Heart left ventricle (tissue), 16 donors: ENCODE data around the gene CYYR1. TPM values are rescaled to one million over a fixed set of nuclear protein-coding genes. Genes with fewer than 3 reads are reported as not detected.

Experiments used
- ATAC-seq, 4 donors: fragments of 200-7000 bp; cut with Tn5 transposase; one replicate each; pipeline ENCODE4 v1.9.1; 2020 to 2022; ENCODE audit warnings: moderate library complexity in 4 of 4, mild to moderate bottlenecking in 3 of 4, moderate number of reproducible peaks in 1 of 4
- DNase-seq, 5 donors: peaks; one replicate each; pipeline ENCODE4 v3.0.0-alpha.2; 2020
- H3K27ac ChIP-seq, 12 donors: fragments of 200-600 bp; sonication (generic) in 4 of 12; one replicate each; pipeline versions ENCODE4 v1.5.0 to v1.8.0; 2016 to 2022; ENCODE audit warnings: mild to moderate bottlenecking in 2 of 12
- H3K27me3 ChIP-seq, 9 donors: fragments of 200-600 bp; sonication (generic) in 2 of 9; one replicate each; pipeline versions ENCODE4 v1.5.1 to v1.8.0; 2016 to 2022; ENCODE audit warnings: mild to moderate bottlenecking in 3 of 9
- H3K36me3 ChIP-seq, 9 donors: fragments of 200-600 bp; sonication (generic) in 2 of 9; one replicate each; pipeline versions ENCODE4 v1.5.0 to v1.8.0; 2018 to 2022; ENCODE audit warnings: mild to moderate bottlenecking in 2 of 9
- H3K4me1 ChIP-seq, 12 donors: fragments of 200-600 bp; sonication (generic) in 4 of 12; one replicate each; pipeline versions ENCODE4 v1.5.0 to v1.8.0; 2016 to 2022; ENCODE audit warnings: mild to moderate bottlenecking in 3 of 12
- H3K4me3 ChIP-seq, 12 donors: fragments of 200-600 bp; sonication (generic) in 4 of 12; one replicate each; pipeline versions ENCODE4 v1.5.0 to v1.8.0; 2017 to 2022; ENCODE audit warnings: mild to moderate bottlenecking in 9 of 12, moderate library complexity in 4 of 12
- H3K9me3 ChIP-seq, 12 donors: fragments of 200-600 bp; sonication (generic) in 4 of 12; one replicate each; pipeline versions ENCODE4 v1.5.0 to v1.8.0; 2016 to 2022; ENCODE audit warnings: mild to moderate bottlenecking in 1 of 12
- CTCF ChIP-seq, 12 donors: fragments of 200-600 bp; sonication (generic) in 4 of 12; IDR thresholded peaks; one replicate each; pipeline versions ENCODE4 v1.5.0 to v1.8.0; 2018 to 2022; ENCODE audit warnings: antibody characterized with exemption in 12 of 12, mild to moderate bottlenecking in 5 of 12
- POLR2A ChIP-seq, 2 donors: fragments of 450-650 bp; IDR thresholded peaks; one replicate each; pipeline ENCODE4 v1.6.1; 2017; ENCODE audit warnings: antibody characterized with exemption in 2 of 2, mild to moderate bottlenecking in 2 of 2, moderate library complexity in 2 of 2
- WGBS, 4 donors: extraction: QIAGEN DNeasy Blood & Tissue Kit in 2 of 4; methylation state at CpG; one replicate each; pipeline versions ENCODE4 v1.1.5 to v1.1.7; 2013 to 2018; 5-methylcytosine and 5-hydroxymethylcytosine counted together
- intact Hi-C, 10 donors: fragments of 100-400 bp; cut with DNase I; formaldehyde crosslinking; loops; one replicate each; pipeline versions ENCODE4 v1.11.1 to v1.14.2; 2022
- polyA plus RNA-seq, 2 donors: library from polyadenylated mRNA; stranded (reverse); fragments of 200-250 nt; gene quantifications; one replicate each; pipeline ENCODE4 v1.2.3, GENCODE V29; 2013
- total RNA-seq, 9 donors: library from RNA; depleted of rRNA in 2 of 9; stranded (reverse); fragments of >200 nt in 2 of 9; fragmentation: NEBNext Ultra II Directional in 3 of 9; extraction: Animal tissue kit (Norgen Biotek cat#: 25700) in 3 of 9; gene quantifications; one replicate each; pipeline versions ENCODE4 v1.1.0 to v1.2.4, GENCODE V29; 2016 to 2023
- donor health status: ischemic (EF 13 %, LVEDD 7.1; RV severe dilation, severe dysfunction).
- donor health status: healthy with polysubstance abuse.
- donor health status: DM: no; HTN: yes; CAD: no.
- donor health status: DM: no; HTN: no; CAD: no.
- donor health status: ischemic (EF 25% LVEDD 6.9; RV normal size, moderate dysfunction).
- donor health status: ischemic (EF 25% LVEDD 5.7; RV mildly dilated, moderate dysfunction).
- donor health status: healthy.
- donor health status: DM: yes; HTN: yes; CAD: no.
- donor health status: ischemic (EF 35%, LVEDD 5.7; RV mildly dilated, moderate dysfunction).
- donor health status: nonischemic (EF 11% LVEDD 7.7; RV severe dilation, severe dysfunction).
- donor health status: DM: yes; HTN: yes; CAD: no.
- donor health status: PGD.
- donor health status: ischemic (EF 29% LVEDD 5.4; RV normal size, mild dysfunction).
- donor health status: nonischemic (EF 23%, LVEDD 6.1; RV moderate dilation, normal function).

The CYYR1 gene
- total and polyA plus RNA-seq, 11 donors, result 12.1 to 37.6 (median 17.2) TPM

DNA sequence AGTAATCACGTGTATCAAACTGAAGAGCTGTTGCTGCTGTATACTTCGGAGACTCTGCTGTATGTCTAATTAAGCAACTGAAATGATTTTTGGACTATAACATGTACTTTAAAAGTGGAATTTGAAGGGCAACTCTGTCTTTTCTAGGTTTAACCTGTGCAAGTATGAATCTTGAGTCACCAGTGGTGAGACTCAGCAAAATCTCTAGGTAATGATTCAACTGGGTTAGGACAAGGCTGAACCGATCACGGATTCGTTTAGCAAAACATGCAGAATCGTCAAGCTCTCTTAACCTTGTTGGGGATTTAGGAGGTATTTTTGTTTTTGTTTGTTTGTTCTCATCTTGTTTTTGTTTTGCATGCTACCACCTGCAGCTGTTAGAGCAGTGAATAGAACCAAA, 149.6 kb downstream of the CYYR1 start:
- Histone ChIP-seq H3K36me3 (no peaks in the 10 kb centered on the region), H3K27ac (no peak overlapping the region), H3K27me3 (no peaks in the 10 kb centered on the region), H3K4me3 (no peak overlapping the region), H3K4me1 (no peaks in the 10 kb centered on the region), H3K9me3 (no peaks in the 10 kb centered on the region)
- intact Hi-C loops, result loop anchor here in 1 of 10 donors (10.0 kb wide), 1 partner anchor 59 kb away; no protein-coding TSS in a partner anchor
- 73 to 87% (median 82%) methylated on average over 6 of the region's 6 CpGs for WGBS, 4 donors
- TF ChIP-seq POLR2A (IDR thresholded peaks at IDR 0.05), result no peak
- no peak for TF ChIP-seq CTCF (IDR thresholded peaks at IDR 0.05)
- DNase-seq, result no peak
- ATAC-seq, result no peak

- no peaks in the 10 kb centered on the region for H3K27me3 ChIP-seq
- TF ChIP-seq CTCF (IDR thresholded peaks at IDR 0.05) (no peak), POLR2A (IDR thresholded peaks at IDR 0.05) (no peak)
- ATAC-seq (no peak), DNase-seq (no peak)
- no peak overlapping the region for H3K4me3 ChIP-seq
- H3K36me3 ChIP-seq, result no peaks in the 10 kb centered on the region
- no peaks in the 10 kb centered on the region for H3K9me3 ChIP-seq
- intact Hi-C loops, result loop anchor here in 1 of 10 donors (10.0 kb wide), 1 partner anchor 58 kb away; no protein-coding TSS in a partner anchor
- H3K4me1 ChIP-seq, result no peaks in the 10 kb centered on the region
- H3K27ac ChIP-seq, result no peak overlapping the region
- WGBS, 4 donors, result 87 to 90% (median 89%) methylated on average over 4 of the region's 4 CpGs
Observed at GRCh38 chr21:26422706-26423105, 150.4 kb downstream of the CYYR1 start.

DNA sequence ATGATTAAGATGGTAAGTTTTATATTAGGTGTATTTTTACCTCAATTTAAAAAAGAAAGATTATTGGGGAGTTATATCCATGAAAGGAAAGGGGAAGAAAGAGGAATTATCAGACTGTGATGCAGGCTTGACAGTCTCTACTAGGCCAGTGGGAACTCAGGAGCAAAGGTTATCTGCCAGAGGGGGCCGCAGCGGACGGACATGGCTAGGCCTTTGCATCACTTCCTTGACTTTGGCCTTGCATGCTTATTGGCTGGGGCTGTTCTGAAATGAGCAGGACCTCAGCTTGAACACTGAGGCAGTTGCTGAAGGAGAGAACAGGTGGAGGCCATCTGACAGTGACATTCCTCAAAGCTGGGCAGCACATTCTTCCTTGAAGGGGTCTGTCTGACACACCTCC, 150.9 kb downstream of the CYYR1 start:
- intact Hi-C loops, result loop anchor here in 1 of 10 donors (10.0 kb wide), 1 partner anchor 57 kb away; no protein-coding TSS in a partner anchor
- no peak overlapping the region for H3K4me3 ChIP-seq
- DNase-seq, result no peak
- TF ChIP-seq POLR2A (IDR thresholded peaks at IDR 0.05), result no peak
- TF ChIP-seq CTCF (IDR thresholded peaks at IDR 0.05), result no peak
- no peaks in the 10 kb centered on the region for H3K36me3 ChIP-seq
- no peak overlapping the region for H3K27ac ChIP-seq
- H3K4me1 ChIP-seq, result no peaks in the 10 kb centered on the region
- no peak for ATAC-seq
- no peaks in the 10 kb centered on the region for H3K9me3 ChIP-seq
- WGBS, 4 donors, result 59 to 76% (median 62%) methylated on average over 3 of the region's 3 CpGs
- H3K27me3 ChIP-seq, result no peaks in the 10 kb centered on the region

DNA sequence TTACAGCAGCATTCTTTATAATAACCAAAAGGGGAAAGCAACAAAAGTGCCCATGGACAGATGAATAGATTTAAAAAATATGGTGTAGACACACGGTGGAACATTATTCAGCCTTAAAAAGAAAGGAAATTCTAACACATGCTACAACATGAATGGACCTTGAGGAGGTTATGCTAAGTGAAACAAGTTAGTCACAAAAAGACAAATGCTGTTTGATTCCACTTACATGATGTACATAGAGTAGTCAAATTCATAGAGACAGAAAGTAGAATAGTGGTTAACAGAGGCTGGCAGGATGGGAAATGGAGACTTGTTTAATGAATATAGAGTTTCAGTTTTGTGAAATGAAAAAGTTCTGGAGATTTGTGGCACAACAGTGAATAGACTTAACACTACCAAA, 151.4 kb downstream of the CYYR1 start:
- H3K27ac ChIP-seq, result no peak overlapping the region
- no peak overlapping the region for H3K4me3 ChIP-seq
- H3K4me1 ChIP-seq, result no peaks in the 10 kb centered on the region
- TF ChIP-seq POLR2A (IDR thresholded peaks at IDR 0.05), result no peak
- TF ChIP-seq CTCF (IDR thresholded peaks at IDR 0.05), result no peak
- intact Hi-C loops, result loop anchor here in 1 of 10 donors (10.0 kb wide), 1 partner anchor 57 kb away; no protein-coding TSS in a partner anchor
- 87 to 91% (median 88%) methylated on average over 1 of the region's 1 CpG for WGBS, 4 donors
- no peaks in the 10 kb centered on the region for H3K9me3 ChIP-seq
- ATAC-seq, result no peak
- DNase-seq, result no peak
- no peaks in the 10 kb centered on the region for H3K27me3 ChIP-seq
- H3K36me3 ChIP-seq, result no peaks in the 10 kb centered on the region
